ENCODE measurements around the gene DHRSX. TPM values are rescaled to one million over a fixed set of nuclear protein-coding genes. Genes with fewer than 3 reads are reported as not detected.

DHRSX gene
- total RNA-seq, 1 experiment from 2014 or later, result 11.5 TPM

- Histone ChIP-seq H3K27me3 (ENCODE audit: low read length) (no peaks in the 10 kb centered on the region), H3K9me3 (ENCODE audit: low read length) (no peaks in the 10 kb centered on the region), H4K20me1 (ENCODE audit: low read length) (no peaks in the 10 kb centered on the region), H3K36me3 (ENCODE audit: low read depth, low read length) (no peaks in the 10 kb centered on the region), H3K27ac (ENCODE audit: low read length) (no peak overlapping the region), H3K9me2 (replicated peaks; ENCODE audit: low read length) (no peaks in the 10 kb centered on the region), H3K9ac (ENCODE audit: low read length) (no peak overlapping the region), H3K4me3 (ENCODE audit: low read length) (no peak overlapping the region), H2AFZ (ENCODE audit: low read length) (no peak overlapping the region), H3K4me2 (ENCODE audit: low read length) (no peak overlapping the region), H3F3A (ENCODE audit: low read length, unreplicated experiment) (no peaks in the 10 kb centered on the region), H3K4me1 (ENCODE audit: insufficient read depth, low read length) (no peaks in the 10 kb centered on the region), H3K79me2 (ENCODE audit: low read length) (no peaks in the 10 kb centered on the region)
- TF ChIP-seq CTCF (conservative IDR thresholded peaks at IDR 0.05; ENCODE audit: low read depth, low read length), result no peak
- no peak for TF ChIP-seq EZH2 (IDR thresholded peaks at IDR 0.05; ENCODE audit: low read length, unreplicated experiment)
- TF ChIP-seq EZH2phosphoT487 (IDR thresholded peaks at IDR 0.05; ENCODE audit: borderline replicate concordance, low read length), result no peak
- ChIA-PET CTCF (no interaction called here), POLR2A (ENCODE audit: unreplicated experiment) (no interaction called here)
- DNase-seq (no peak), ATAC-seq (no peak)
- BruUV-seq (replicated peaks), result no TSS peak
- intact Hi-C loops (cut with micrococcal nuclease), result no loop called here
Observed at GRCh38 chrX:2374086-2374485, 126.7 kb downstream of the DHRSX start.

GRCh38 chrX:2373615-2374014 is 127.2 kb downstream of the DHRSX start:
- H4K20me1 ChIP-seq (ENCODE audit: low read length), result no peaks in the 10 kb centered on the region
- no peak overlapping the region for H3K4me2 ChIP-seq (ENCODE audit: low read length)
- H3K4me1 ChIP-seq (ENCODE audit: insufficient read depth, low read length), result no peaks in the 10 kb centered on the region
- no peak overlapping the region for H3K27ac ChIP-seq (ENCODE audit: low read length)
- POLR2A ChIA-PET (ENCODE audit: unreplicated experiment), result no interaction called here
- BruUV-seq (replicated peaks), result no TSS peak
- ATAC-seq (no peak), DNase-seq (no peak)
- H3K9me3 ChIP-seq (ENCODE audit: low read length), result no peaks in the 10 kb centered on the region
- no peaks in the 10 kb centered on the region for H3K9me2 ChIP-seq (replicated peaks; ENCODE audit: low read length)
- CTCF ChIA-PET, result no interaction called here
- H3K27me3 ChIP-seq (ENCODE audit: low read length), result no peaks in the 10 kb centered on the region
- TF ChIP-seq CTCF (conservative IDR thresholded peaks at IDR 0.05; ENCODE audit: low read depth, low read length), result no peak
- TF ChIP-seq EZH2phosphoT487 (IDR thresholded peaks at IDR 0.05; ENCODE audit: borderline replicate concordance, low read length), result no peak
- no peak for TF ChIP-seq EZH2 (IDR thresholded peaks at IDR 0.05; ENCODE audit: low read length, unreplicated experiment)
- no peak overlapping the region for H3K4me3 ChIP-seq (ENCODE audit: low read length)
- H3K36me3 ChIP-seq (ENCODE audit: low read depth, low read length), result no peaks in the 10 kb centered on the region
- H3F3A ChIP-seq (ENCODE audit: low read length, unreplicated experiment), result no peaks in the 10 kb centered on the region
- intact Hi-C loops (cut with micrococcal nuclease), result no loop called here
- no peak overlapping the region for H3K9ac ChIP-seq (ENCODE audit: low read length)
- no peak overlapping the region for H2AFZ ChIP-seq (ENCODE audit: low read length)
- no peaks in the 10 kb centered on the region for H3K79me2 ChIP-seq (ENCODE audit: low read length)

GRCh38 chrX:2371026-2371711 is 129.6 kb downstream of the DHRSX start:
- TF ChIP-seq EZH2phosphoT487 (IDR thresholded peaks at IDR 0.05; ENCODE audit: borderline replicate concordance, low read length), result no peak
- no peak for TF ChIP-seq CTCF (conservative IDR thresholded peaks at IDR 0.05; ENCODE audit: low read depth, low read length)
- TF ChIP-seq EZH2 (IDR thresholded peaks at IDR 0.05; ENCODE audit: low read length, unreplicated experiment), result no peak
- H3K27ac ChIP-seq (ENCODE audit: low read length), result no peak overlapping the region
- POLR2A ChIA-PET (ENCODE audit: unreplicated experiment), result no interaction called here

More at GRCh38 chrX:2371026-2371711, 129.6 kb downstream of the DHRSX start:
- H3K9me2 ChIP-seq (replicated peaks; ENCODE audit: low read length), result no peaks in the 10 kb centered on the region
- no peak overlapping the region for H2AFZ ChIP-seq (ENCODE audit: low read length)
- no peaks in the 10 kb centered on the region for H3K27me3 ChIP-seq (ENCODE audit: low read length)
- no peaks in the 10 kb centered on the region for H3K9me3 ChIP-seq (ENCODE audit: low read length)
- BruUV-seq (replicated peaks), result no TSS peak
- CTCF ChIA-PET, result no interaction called here
- intact Hi-C loops (cut with micrococcal nuclease), result no loop called here
- H3K4me2 ChIP-seq (ENCODE audit: low read length), result no peak overlapping the region
- no peaks in the 10 kb centered on the region for H3K36me3 ChIP-seq (ENCODE audit: low read depth, low read length)
- no peaks in the 10 kb centered on the region for H3F3A ChIP-seq (ENCODE audit: low read length, unreplicated experiment)
- no peak overlapping the region for H3K4me3 ChIP-seq (ENCODE audit: low read length)
- no peak overlapping the region for H3K9ac ChIP-seq (ENCODE audit: low read length)
- DNase-seq (no peak), ATAC-seq (no peak)
- no peaks in the 10 kb centered on the region for H3K79me2 ChIP-seq (ENCODE audit: low read length)
- H3K4me1 ChIP-seq (ENCODE audit: insufficient read depth, low read length), result no peaks in the 10 kb centered on the region
- no peaks in the 10 kb centered on the region for H4K20me1 ChIP-seq (ENCODE audit: low read length)

All from PC-3 (cell line).